IPS-NIHi7 (cell line): ENCODE measurements around the gene EXOC3L4.
"Not testable (repeated sequence)": the region's sequence is repeated elsewhere in the genome, so short reads cannot be mapped to it uniquely, and the experiment has no call there.

Experiments
- DNase-seq: peaks from one replicate; pipeline ENCODE4 v3.0.0; 2012; ENCODE audit warnings: mixed read lengths; ENCODE audit errors: extremely low spot score

The EXOC3L4 gene

DNA sequence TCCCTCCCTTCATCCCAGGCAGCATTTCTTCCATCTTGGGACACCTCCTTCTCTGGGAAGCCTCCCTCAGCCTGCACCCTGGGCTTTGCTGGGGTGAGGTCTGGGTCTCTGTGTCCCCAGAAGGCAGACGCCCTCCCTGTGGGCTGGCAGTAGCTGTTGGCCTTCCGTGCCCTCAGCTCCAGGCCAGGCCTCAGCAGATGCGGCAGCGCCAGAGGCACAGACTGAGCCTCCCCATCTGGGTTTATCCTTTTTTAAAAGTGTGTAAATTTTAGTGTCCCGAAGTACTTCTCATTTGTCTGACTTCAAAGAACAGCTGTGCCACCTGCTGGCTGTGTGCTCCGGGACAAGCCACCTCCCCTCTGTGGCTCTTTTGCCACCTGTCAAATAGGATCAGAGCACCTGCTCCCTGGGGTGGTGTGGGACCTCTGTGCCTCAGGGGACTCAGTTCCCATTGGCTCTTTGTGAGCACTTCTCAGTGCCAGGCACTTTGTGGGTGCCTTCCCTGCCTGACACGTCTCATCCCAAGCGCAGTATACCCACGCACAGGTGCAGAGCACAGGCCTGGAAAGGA lies 11.1 kb downstream of the EXOC3L4 start:
- DNase-seq, result no peak

DNA sequence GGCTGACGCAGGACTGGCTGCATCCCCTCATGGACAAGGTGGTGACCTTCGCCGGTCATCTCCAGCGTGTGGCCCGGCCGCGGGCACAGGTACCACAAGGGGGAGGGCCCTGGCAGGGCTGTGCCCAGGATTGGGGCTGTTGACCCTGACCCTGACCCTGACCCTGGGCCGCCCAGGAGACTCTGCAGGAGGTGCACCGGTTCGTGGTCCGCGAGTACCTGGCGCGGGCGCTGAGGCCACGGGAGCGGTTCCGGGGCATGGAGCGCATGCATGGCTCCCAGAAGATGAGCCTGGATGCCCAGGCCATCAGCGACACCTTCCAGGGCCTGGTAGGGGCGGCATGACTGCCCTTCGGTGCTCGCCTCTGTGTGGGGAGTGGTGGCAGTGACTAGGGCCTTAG lies 12.9 kb downstream of the EXOC3L4 start:
- no peak for DNase-seq

- DNase-seq, result no peak
Measured at GRCh38 chr14:103107941-103108748, 13.6 kb downstream of the EXOC3L4 start.

GRCh38 chr14:103108749-103109207 lies 14.3 kb downstream of the EXOC3L4 start:
- no peak for DNase-seq

- DNase-seq, result peak; percentile 58
Measured at GRCh38 chr14:103109535-103110441, 15.3 kb downstream of the EXOC3L4 start.

GRCh38 chr14:103110681-103111231 lies 16.2 kb downstream of the EXOC3L4 start:
- no peak for DNase-seq

DNA sequence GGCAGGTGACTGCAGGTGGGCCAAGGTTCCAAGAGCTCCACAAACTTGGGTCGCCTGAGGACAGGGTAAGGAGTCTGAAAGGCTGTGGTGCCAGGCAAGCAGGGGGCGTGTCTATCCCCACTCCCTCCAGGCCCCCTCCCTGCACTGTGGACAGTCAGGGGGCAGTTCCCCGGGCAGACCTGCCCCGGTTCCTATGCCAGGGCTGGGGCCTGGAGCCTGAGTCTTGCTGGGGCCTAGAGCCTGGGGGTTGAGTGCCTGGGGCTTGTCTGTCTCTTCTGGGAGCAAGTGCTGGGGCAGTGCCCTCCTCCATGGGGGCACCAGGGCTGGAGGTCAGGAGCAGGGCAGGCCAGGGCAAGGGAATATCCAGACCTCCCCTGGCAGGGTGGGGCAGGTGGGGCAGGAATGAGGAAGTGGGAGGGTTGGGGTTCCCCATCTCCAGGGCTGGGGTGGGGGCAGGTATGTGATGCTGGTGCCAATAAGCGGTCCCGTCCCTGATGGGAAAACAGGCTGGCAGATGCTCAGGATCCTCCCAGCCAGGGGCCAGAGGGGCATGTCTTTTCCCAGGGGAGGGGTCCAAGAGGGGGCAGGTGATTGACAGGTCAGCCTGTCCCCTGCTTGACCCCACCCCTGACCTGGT lies 16.8 kb downstream of the EXOC3L4 start:
- DNase-seq, result no peak

GRCh38 chr14:103112400-103113243 lies 18.1 kb downstream of the EXOC3L4 start:
- DNase-seq, result no peak

- no peak for DNase-seq
Measured at GRCh38 chr14:103113303-103113702, 18.8 kb downstream of the EXOC3L4 start.

- no peak for DNase-seq
Measured at GRCh38 chr14:103113774-103114173, 19.2 kb downstream of the EXOC3L4 start.

DNA sequence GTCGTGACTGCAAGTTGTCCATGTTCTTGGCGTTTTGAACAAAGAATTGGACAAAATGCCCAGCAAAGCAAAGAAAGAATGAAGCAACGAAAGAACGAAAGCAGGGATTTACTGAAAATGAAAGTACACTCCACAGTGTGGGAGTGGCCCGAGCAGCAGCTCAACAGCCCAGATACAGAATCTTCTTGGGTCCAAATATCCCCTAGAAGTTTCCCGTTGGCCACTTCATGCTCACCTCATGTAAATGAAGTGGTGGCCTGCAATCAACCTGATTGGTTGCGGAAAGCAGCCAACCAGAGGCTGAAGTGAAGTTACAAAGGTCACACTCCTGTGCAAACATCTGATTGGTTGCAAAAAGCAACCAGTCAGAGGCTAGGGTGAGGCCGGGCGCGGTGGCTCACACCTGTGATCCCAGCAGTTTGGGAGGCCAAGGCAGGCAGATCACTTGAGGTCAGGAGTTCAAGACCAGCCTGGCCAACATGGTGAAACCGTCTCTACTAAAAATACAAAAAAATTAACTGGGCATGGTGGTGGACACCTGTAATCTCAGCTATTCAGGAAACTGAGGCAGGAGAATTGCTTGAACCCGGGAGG lies 20.7 kb downstream of the EXOC3L4 start:
- DNase-seq, result not testable (repeated sequence)

DNA sequence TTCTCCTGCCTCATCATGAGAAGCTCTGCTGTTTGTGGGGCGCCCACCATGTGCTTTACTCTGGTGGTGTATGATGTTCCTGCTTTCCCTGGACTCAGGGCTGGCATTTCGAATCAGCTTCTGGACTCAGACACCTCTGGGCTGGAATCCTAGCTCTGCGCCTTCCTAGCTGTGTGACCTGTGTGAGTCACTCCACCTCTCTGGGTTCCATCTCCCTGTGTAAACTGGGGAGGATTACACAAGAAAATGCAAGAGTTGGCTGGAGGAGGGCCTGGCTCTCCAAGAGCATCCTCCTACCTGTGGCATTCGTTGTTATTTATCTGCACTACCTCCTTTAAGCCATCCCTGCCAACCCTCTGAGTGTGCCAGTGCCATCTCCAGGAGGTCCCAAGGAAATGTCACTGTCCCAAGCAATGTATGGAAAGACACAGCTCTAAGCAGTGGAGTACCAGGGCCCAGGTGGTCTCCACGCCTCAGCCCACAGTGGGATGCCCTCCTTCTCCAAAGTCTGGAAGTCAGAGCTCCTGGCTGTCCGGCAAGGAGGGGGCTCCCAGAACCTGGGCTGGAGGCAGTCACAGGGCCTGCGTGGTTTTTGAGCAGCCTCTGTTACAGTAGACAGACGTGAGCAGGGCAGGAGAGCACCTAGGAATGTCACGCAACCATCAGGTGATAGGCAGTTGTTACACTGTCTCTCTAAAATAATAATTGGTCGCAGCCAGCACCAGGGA lies 21.5 kb downstream of the EXOC3L4 start:
- no peak for DNase-seq

DNA sequence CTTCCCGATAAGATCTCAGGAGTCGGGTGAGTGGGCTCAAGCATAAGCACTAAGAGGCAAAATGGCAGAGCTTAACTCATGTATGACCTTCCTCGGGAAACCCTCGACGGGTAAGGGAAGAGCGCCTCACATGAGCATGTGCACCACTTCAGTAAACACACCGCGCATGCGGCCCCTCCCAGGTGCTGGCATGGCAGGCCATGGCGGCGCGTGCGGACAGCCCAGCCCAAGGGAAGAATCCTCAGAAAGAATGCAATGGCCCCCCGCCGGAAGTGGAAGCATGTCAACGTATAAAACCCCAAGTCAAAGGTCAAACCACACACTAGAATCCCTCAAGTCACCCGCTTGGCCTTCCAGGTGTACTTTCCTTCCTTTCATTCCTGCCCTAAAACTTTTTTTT lies 22.1 kb downstream of the EXOC3L4 start:
- no peak for DNase-seq

DNA sequence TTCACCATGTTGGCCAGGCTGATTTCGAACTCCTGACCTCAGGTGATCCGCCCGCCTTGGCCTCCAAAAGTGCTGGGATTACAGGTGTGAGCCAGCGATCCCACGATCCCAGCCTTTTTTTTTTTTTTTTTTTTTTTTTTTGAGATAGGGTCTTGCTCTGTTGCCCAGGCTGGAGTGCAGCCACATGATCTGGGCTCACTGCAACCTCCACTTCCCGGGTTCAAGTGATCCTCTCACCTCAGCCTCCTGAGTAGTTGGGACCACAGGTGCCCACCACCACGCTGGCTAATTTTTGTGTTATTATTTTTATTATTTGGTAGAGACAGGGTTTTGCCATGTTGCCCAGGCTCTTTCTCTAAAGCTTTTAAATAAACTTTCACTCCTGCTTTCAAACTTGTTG lies 23.0 kb downstream of the EXOC3L4 start:
- not testable (repeated sequence) for DNase-seq

GRCh38 chr14:103118018-103118662 lies 23.6 kb downstream of the EXOC3L4 start:
- no peak for DNase-seq

GRCh38 chr14:103118663-103119404 lies 24.3 kb downstream of the EXOC3L4 start:
- DNase-seq, result no peak

- not testable (repeated sequence) for DNase-seq
Measured at GRCh38 chr14:103119527-103119926, 25.0 kb downstream of the EXOC3L4 start.
